GM23338 (cell line): ENCODE results near the gene SMARCA5.

Experiments used
- CREB1 ChIP-seq: fragments of 250-450 bp; sonication (Bioruptor Pico); IDR thresholded peaks from 2 replicates; pipeline ENCODE4 v1.5.0; 2020; ENCODE audit warnings: low read depth, mild to moderate bottlenecking, moderate library complexity
- CTCF ChIP-seq, 2 experiments: fragments of 200-600 bp in 1 of 2; sonication (generic) in 1 of 2; conservative IDR thresholded peaks; 2 replicates each; pipeline versions ENCODE4 v1.5.1 to v1.6.1; 2016 to 2017; ENCODE audit warnings: antibody characterized with exemption in 2 of 2, low read depth in 2 of 2, mild to moderate bottlenecking in 2 of 2, moderate library complexity in 1 of 2
- EZH2 ChIP-seq: fragments of 200-600 bp; sonication (generic); IDR thresholded peaks from one replicate; pipeline ENCODE4 v1.8.0; 2017; ENCODE audit warnings: antibody characterized with exemption, mild to moderate bottlenecking, low read depth; ENCODE audit not compliant: unreplicated experiment
- EZH2phosphoT487 ChIP-seq: fragments of 200-600 bp; sonication (generic); IDR thresholded peaks from one replicate; pipeline ENCODE4 v1.8.1; 2018; ENCODE audit warnings: antibody characterized with exemption; ENCODE audit not compliant: unreplicated experiment
- JUNB ChIP-seq: IDR thresholded peaks from one replicate; pipeline ENCODE4 v1.6.1; 2016; ENCODE audit warnings: antibody characterized with exemption; ENCODE audit not compliant: unreplicated experiment
- POLR2AphosphoS5 ChIP-seq: IDR thresholded peaks from 2 replicates; pipeline ENCODE4 v1.6.1; 2016; ENCODE audit warnings: antibody characterized with exemption, low read depth
- REST ChIP-seq: IDR thresholded peaks from one replicate; pipeline ENCODE4 v1.6.1; 2018; ENCODE audit warnings: antibody characterized with exemption; ENCODE audit not compliant: unreplicated experiment
- STAT1 ChIP-seq: IDR thresholded peaks from one replicate; pipeline ENCODE4 v1.6.1; 2016; ENCODE audit warnings: antibody characterized with exemption; ENCODE audit not compliant: unreplicated experiment
- ZNF114 ChIP-seq: fragments of 250-450 bp; sonication (Bioruptor Pico); IDR thresholded peaks from 2 replicates; pipeline ENCODE4 v1.5.0; 2020; ENCODE audit warnings: mild to moderate bottlenecking, moderate library complexity
- ZNF331 ChIP-seq: fragments of 250-450 bp; sonication (Bioruptor Pico); IDR thresholded peaks from 2 replicates; pipeline ENCODE4 v1.5.0; 2020; ENCODE audit warnings: low read depth, mild to moderate bottlenecking, moderate library complexity

- no peak for TF ChIP-seq POLR2AphosphoS5
- no peak for TF ChIP-seq CTCF (conservative IDR thresholded peaks at IDR 0.05; ENCODE audit: low read depth in 2 of 2)
- no peak for TF ChIP-seq JUNB
- no peak for TF ChIP-seq REST
- no peak for TF ChIP-seq EZH2
- TF ChIP-seq CREB1 (CRISPR knock-in tag): no peak
- no peak for TF ChIP-seq EZH2phosphoT487
- TF ChIP-seq STAT1: no peak
- no peak for TF ChIP-seq ZNF114 (CRISPR knock-in tag)
- no peak for TF ChIP-seq ZNF331
These were observed 24.8 kb upstream of the SMARCA5 start for GRCh38 chr4:143488687-143489086.
